ENCODE results near the gene TMEM236.

TMEM236 gene

DNA sequence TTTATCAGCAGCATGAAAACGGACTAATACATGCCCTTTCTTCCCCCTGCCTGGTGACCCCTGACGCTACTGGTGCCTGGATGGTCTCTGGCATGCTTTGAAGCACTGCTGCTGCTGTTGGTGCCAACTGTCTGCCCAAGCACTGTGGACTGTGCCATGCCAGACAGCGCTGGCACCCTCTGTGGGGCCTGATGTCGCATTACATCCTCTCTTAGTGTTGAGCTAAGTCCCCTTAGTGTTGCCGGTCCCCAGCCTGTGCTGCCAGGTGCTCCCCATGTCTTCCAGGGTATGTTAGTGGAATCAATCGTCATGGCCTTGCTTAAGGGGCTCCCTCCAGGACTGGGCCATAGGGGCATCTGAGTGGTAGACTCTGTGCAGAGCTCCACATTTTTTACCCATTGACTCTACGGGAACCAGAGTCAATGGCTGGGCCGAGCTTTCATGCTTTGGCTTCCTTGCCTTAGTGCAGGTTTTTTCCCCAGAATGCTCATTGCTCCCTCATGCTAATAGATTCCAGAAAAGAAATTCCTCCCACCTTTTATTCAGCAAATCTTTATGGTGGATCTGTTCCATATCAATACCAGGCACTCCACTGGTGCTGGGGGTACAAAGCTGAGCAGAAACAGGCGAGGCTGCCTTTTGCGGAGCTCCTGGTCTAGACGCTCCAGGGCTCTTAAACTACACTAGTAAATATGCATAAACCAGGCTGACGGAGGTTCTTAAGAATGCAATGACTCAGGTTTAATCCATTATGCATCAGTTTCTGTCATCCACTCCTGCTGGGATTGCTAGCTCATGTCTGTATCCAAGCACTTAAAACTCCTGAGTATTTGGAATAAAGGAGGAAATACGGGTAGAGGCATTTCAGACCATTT, 35.3 kb downstream of the TMEM236 start:
- no peak for DNase-seq (ENCODE audit: low read depth)

DNA sequence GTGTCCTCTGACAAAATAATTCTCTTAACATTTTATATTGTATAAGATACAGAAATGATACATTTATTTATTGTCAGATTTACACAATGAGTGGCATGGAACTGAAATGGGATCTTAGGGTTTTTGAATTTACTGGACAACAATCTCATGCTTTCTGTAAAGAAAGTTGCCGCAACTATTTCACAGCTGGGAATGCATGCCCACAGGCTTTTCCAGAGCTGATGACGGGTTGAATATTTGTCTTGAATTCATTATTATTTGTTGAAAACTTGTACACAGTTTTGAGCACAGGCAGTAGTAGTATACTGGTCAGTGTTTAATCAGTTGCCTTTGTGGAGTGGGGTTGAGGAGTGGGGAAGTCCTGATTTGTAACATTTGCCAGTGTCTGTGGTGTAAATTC, 36.6 kb downstream of the TMEM236 start:
- DNase-seq (ENCODE audit: low read depth) = no peak

DNA sequence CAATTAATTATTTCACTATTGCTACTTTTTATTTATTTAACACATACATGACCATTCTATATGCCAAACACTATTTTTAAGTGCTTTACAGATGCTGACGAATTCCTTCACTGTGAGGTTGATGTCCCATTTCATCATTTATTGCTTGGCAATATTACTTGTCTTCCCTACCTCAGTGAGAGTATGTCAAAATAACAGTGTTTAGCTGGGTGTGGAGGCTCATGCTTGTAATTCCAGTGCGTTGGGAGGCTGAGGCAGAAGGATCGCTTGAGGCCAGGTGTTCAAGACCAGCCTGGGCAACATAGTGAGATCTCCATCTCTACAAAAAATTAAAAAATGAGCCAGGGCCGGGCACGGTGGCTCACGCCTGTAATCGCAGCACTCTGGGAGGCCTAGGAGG, 37.4 kb downstream of the TMEM236 start:
- DNase-seq (ENCODE audit: low read depth) = no peak

DNA sequence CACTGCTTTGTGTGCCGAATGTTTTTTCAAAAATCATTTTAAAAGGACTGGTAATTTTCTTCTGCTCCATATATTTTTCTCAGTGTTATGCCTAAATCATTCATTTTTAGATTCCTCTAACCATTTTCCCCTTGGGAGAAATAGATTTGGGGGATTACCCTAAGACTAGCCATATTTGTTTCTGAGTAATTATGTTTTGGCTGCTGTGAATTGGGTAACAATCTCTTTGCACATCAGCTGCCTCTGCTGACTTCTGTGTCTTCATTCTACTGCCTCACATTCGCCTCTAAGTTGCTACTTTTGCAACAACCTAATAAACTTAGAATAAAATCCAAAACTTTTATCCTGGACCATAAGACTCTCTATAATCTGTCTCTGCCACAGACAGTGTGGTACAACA, 38.6 kb downstream of the TMEM236 start:
- no peak for DNase-seq (ENCODE audit: low read depth)

DNA sequence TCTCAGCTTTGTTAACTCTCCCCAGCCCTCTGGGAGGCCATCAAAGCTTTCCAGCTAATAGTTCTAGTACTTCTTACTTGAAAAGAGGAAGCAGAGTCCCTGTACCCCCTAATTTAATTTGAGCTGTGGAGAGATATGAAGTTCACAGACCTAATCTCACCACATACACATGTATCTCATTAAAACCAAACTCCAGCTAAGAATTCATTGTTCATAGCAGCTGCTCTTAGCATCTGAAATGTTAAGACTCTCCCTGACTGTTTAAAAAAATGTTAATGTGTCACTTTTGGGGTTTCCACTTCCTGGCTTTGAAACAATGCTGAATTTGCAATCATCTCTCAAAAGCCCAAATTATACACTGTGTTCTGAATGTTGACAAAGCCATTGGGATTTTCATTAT, 41.0 kb downstream of the TMEM236 start:
- DNase-seq (ENCODE audit: low read depth) = no peak

DNA sequence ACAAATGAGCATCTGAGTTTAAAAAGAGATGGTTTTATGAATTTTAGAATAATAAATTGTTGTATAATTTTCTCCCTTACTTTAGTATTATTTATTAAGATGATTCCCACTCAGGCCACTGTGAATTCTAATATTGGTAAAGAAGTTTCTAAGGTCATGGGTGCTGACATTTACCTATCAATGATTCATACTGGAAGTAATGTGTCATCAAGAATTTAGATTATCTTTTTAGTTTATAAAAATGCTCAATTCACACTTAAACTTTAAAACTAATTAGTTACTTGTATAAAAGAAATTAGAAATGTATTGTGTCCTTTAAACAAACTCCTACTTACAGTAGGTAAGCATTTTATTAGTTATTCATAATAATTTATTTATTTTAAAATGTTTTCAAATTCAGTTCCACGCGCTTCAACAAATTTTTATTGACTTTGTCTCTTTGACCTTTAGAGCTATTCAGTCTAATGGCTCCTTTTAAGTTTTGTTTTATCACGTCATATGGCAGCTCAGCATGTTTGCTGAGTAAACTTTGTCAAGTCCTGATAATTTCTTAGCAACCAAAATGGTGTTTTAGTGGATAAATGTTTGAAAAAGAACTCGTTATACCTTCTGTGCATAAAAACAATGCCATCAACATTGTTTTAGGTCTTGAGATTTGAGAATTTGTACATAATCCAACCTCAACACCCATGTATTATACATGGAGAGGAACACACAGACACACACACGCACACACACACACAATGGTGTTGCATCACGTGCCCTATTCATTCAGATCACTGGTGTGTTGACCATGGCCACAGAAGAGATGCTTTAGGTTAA, 42.0 kb downstream of the TMEM236 start:
- DNase-seq (ENCODE audit: low read depth) = no peak

DNA sequence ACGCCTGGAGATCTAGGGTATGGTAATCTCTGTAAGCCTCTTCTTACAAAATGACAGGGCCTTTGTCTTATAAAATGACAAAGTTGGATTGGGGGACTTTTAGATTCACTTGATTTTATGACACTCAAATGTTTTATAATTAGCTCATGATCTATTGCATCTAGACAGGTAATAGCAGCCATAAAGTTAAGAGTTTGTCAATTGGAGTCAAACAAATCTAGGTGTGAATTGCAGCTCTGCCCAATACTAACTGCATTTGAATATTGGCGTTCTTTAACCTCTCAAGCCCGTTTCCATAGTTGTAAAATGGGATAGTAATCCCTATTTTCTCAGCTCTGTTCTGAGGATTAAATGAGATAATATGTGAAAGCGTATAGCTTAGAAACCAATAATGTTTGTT, 43.1 kb downstream of the TMEM236 start:
- DNase-seq (ENCODE audit: low read depth) = no peak

DNA sequence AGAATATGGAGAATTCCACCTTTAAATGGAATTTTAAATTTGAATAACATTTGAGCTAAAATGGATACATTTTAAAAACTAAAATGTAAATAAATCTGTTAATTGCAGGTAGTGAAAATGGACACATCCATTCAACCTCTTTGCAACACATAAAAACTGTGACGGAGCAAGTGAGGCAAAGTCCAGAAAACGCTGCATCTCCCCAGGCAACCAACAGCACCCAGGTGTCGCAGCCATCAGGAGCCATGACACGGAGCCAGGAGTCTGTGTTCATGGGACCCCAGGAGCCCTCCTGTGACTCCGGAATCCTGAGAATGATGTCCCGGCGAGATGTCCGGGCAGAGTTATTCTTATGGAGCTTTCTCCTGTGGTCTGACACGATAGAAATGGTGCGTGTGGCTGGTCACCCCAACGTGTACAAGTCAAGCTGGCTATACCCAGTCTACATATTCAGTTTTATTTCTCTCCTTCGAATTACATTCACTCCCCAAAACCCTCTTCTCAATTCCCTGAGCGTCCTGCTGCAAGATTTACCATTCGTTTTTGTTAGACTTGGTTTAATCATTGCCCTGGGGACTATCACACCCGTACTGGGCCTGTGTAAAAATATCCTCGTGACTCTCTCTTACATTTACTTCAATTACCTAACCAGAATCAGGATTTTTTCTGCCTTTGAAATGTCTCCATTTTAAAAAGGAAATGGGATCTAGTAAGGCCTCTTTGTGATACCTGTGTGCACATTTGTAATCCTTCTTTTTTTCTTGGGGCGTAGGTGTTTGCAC, 44.0 kb downstream of the TMEM236 start:
- DNase-seq (ENCODE audit: low read depth) = no peak

DNA sequence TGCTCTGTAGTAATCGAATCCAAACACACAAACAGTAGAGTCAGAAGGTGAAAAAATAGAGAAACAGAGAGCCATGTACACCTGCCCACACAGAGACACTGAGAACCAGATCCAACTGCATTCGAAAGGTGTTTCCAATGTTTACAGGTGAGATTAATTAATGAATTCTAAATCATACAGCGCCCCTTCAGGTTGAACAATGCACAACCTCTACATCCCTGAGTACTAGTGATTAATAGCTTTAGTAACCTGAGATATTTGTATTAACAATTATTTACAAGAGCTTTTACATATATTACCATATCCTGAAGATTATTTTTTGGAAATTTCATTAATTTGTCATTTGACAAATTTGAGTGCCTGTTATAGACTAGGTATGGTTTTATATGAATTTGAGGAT, 49.5 kb downstream of the TMEM236 start:
- DNase-seq (ENCODE audit: low read depth) = no peak

DNA sequence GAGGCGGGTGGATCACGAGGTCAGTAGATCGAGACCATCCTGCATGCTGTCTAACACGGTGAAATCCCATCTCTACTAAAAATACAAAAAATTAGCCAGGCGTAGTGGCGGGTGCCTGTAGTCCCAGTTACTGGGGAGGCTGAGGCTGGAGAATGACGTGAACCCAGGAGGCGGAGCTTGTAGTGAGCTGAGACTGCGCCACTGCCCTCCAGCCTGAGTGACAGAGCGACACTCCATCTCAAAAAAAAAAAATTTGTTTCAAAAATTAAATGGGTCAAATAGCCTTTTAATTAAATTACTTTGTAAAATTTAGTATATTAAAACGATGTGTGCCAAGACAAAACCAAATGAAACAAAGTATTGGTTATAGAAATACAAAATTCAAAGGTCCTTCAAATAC, 50.3 kb downstream of the TMEM236 start:
- no peak for DNase-seq (ENCODE audit: low read depth)

DNA sequence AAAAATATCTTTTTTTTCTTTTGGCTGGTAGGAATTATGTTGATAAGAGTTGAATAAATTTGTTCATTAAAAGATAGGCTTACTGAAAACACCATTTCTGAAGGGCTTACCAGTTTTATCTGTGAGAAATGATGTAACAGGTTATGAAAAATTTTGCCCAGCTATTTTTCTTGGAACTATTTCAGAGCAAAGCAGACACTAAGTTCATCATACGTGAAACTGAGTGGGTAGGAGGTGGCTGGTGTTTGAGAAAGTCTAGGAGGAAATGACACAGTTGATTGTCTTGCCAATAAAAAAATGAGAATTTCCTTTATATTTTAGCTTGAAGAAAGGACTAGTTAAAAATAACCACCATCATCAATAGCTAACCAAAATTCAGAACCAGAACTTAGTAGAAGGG, 51.0 kb downstream of the TMEM236 start:
- no peak for DNase-seq (ENCODE audit: low read depth)

DNA sequence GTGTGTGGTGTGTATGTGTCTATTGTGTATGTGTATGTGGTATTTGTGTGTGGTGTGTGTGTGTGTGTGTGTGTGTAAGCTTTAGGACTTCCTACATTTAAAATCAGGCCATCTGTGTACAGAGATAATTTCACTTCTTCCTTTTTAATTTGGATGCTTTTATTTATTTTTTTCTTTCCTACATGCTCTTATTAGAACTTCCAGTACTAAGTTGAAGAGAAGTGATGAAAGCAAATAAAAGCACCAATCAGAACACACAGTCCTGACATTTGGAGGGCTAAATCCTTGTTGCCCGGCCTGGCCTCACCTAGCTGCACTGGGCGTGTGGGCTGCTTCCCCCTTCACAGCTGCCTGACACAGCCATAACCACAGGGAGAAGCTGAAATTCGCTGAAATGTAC, 53.3 kb downstream of the TMEM236 start:
- DNase-seq (ENCODE audit: low read depth) = no peak

DNA sequence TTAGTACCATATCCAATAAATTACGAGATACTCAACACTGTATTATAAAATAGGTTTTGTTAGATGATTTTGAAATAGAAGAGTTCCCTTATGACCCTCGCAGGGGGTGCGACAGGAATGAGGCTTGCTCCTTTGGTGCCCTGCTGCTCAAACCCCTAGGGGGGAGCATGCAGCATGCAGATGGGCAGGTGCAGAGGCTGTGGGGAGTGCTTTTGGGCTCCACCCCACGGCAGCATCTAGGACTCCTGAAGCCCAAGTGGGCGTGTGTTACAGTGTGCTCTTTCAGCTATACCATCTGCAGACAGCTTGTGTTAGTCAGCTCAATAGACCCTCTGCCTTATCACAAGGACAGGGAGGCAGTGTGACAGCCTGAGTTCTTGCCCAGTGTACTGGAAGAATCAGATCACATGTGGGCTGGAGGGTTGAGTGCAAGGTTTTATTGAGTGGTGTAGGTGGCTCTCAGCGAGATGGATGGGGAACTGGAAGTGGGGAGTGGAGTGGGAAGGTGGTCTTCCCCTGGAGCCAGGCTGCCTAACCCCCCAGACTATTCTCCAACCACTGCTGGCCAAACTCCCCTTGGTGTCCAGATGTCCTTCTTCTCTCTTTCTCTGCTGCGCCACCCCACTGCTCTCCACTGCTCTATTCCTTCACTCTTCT, 54.0 kb downstream of the TMEM236 start:
- DNase-seq (ENCODE audit: low read depth) = no peak

DNA sequence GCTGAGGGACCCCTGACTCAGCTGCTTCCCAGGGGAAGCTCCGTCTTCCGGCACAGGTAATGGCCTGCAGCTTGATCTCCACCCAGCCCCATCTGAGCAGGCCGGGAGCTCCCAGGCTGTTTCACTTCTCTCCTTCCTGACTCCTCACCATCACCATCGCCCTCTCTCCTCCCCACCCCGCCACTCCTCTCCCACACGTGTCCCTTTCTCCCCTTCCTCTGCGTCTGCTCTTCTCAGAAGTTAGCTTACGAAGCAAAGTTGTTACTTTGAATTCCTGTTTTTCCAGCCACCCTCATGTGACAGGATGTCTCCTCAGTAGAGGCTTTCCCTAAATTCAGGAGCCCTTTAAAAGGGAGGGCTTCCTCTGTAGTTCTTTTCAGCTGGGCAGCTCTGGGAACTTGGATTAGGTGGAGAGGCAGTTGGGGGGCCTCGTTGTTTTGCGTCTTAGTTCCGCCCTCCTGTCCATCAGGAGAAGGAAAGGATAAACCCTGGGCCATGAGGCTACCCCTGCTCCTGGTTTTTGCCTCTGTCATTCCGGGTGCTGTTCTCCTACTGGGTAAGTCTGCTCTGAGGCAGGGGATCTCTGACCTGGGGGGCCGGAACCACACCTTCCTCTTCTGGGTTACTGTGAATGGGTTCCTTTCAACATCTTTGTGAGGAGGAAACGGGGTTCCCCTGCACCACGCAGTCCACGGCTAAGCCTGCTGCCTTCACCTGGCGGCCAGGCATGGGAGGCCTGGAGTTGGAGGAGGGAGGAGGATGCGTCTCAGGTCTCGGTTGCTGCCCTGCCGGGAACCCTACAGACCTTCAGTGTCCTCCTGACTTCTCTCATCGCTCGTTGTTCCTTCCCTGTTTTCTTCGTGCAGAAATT, 57.2 kb downstream of the TMEM236 start, which contains the start of gene MRC1:
Gene MRC1, plus strand, starts transcription at position 378 of the 871 bp plus-strand sequence. Its CDS starts 118 bp downstream, at position 496.
- no peak for DNase-seq (ENCODE audit: low read depth)

DNA sequence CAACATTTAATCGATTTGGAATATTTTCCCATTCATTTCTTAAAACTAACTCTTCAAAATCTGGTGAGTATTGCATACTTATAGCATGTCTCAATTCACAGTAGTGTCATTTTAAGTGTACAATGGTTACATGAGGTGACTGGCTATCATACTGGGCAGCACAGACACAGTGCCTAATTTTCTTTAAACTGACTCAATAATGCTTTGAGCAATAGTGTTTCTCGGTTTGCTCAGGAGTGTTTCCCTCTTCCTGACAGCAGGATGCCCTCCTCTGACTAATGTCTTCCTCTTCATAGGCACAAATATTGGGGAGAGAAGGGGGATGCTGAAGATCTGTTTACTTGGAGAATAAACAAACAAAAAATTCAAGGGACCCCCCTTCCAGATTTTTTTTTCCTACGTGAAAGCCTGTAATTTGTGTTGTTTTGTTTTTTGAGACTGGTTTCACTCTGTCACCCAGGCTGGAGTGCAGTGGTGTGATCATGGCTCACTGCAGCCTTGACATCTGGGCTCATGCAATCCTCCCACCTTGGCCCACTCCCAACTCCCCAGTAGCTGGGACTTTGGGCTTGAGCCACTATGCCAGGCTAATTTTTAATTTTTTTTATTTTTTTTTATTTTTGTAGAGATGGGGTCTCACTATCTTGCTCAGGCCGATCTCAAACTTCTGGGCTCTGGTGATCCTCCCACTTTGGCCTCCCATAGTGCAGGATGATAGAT, 59.3 kb downstream of the TMEM236 start:
- DNase-seq (ENCODE audit: low read depth) = no peak

DNA sequence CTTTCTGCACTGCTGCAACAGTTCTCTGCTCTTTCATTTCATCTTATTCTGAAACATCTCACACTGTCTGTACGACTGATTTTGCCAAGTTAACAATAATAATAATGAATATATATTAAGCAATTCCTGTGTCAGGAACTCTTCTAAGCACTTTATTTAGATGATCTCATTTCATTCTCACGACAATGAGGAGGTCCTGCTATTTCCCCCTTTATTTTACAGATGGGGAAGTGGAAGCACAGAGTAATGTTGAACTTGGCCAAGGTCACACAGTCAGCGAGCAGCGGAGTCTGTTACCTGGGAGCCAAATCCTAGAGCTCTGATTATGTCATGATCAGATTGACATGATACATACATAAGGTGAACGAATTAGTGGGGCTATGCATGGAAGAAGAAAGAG, 63.0 kb downstream of the TMEM236 start:
- no peak for DNase-seq (ENCODE audit: low read depth)

DNA sequence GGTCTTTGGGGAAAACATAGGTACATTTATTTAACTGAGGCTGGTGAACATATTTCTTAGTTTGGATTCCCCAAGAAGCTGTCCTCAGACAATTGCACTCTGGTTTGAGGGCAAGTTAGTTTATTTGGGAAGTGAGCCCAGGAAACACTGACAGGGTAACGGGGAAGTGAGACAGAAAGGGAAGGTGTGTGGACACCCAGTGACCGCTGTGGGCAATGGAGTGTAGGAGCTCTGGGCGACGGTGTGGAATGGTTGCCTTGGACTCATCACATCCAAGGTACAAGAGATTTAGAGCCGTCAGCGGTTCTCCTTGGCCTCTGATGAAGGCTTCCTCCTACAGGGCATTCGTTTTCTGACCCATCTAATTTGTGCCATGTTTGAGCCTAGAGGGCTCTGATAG, 64.2 kb downstream of the TMEM236 start:
- no peak for DNase-seq (ENCODE audit: low read depth)

DNA sequence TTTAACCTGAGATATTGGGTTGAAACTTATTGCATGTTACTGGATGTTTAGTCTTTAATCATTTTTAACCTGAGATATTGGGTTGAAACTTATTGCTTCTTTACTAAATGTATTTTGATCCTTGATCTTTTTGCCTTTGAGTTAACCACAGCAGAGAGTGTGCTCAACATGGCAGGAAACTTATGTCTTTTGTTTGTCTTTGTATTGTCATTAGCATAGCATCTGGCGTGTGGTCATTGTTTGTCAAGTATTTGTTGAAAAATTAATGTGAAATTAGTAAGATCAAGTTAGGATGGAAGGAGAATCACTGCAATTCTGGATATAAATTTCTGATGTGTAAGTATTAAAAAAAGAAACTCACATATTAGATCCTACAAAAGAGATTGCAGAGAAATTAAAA, 65.3 kb downstream of the TMEM236 start:
- no peak for DNase-seq (ENCODE audit: low read depth)

DNA sequence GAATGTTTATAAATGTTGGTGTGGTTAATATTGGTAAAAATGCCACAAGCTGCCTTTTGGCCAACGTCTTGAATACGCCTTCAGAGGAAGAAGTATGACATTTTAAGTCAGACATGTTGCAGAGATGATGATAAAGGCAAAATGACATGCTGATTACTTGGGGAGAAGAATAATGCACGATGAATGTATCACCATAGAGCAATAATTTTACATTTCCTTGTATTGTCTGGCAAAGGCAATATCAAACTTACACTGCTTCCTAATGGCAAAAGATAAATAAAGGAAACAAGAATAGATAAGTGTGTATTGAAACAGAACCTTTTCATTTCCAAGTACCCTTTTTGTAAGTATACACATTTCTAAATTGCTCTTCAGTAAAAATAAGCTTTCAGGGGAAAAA, 65.8 kb downstream of the TMEM236 start:
- no peak for DNase-seq (ENCODE audit: low read depth)

DNA sequence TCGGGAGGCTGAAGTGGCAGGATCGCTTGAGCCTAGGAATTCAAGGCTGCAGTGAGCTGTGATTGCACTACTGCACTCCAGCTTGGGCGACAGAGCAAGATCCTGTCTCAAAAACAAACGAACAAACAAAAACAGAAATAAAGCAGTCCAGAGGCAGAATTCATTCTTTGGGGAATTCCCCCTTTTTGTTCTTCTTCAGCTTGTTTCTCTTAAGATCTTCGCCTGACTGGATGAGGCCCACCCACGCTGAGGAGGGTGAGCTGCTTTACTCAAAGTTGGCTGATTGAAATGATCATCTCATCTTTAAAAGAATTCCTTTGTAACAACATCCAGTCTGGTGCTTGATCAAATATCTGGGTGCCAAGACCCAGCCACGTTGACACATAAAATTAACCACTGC, 67.8 kb downstream of the TMEM236 start:
- no peak for DNase-seq (ENCODE audit: low read depth)

Data from activated T-cell treated with anti-CD3 and anti-CD28 coated beads for 1 hour (primary cell).